Body of pancreas (tissue), 4 donors: ENCODE data around the gene NKIRAS1. TPM values are rescaled to one million over a fixed set of nuclear protein-coding genes. Genes with fewer than 3 reads are reported as not detected.

Source experiments
- ATAC-seq: fragments of 150-250 bp; one replicate; pipeline ENCODE4 v1.9.1; 2016
- DNase-seq, 4 donors: peaks; one replicate each; pipeline ENCODE4 v3.0.0-alpha.2; 2019
- H3K27ac ChIP-seq, 4 donors: fragments of 200-600 bp; sonication (generic); 1 replicate in 3 of 4; 2 replicates in 1 of 4; pipeline versions ENCODE4 v1.5.1 to v1.6.1; 2016 to 2019; ENCODE audit warnings: mild to moderate bottlenecking in 1 of 4, mixed read lengths in 1 of 4, moderate library complexity in 1 of 4
- H3K27me3 ChIP-seq, 2 donors: fragments of 200-600 bp; sonication (generic); one replicate each; pipeline ENCODE4 v1.6.0; 2016; ENCODE audit warnings: mild to moderate bottlenecking in 1 of 2
- H3K36me3 ChIP-seq, 2 donors: fragments of 200-600 bp; sonication (generic); replicated peaks in 1 of 2; 2 replicates each; pipeline ENCODE4 v1.5.1; 2016; ENCODE audit warnings: low read depth in 2 of 2; ENCODE audit not compliant: insufficient read depth in 1 of 2
- H3K4me1 ChIP-seq: fragments of 200-600 bp; sonication (generic); one replicate; pipeline ENCODE4 v1.6.0; 2016
- H3K4me3 ChIP-seq, 2 donors: fragments of 200-600 bp; sonication (generic); 1 replicate in 1 of 2; 2 replicates in 1 of 2; pipeline ENCODE4 v1.5.1; 2016 to 2019
- H3K9me3 ChIP-seq, 3 donors: fragments of 200-600 bp; sonication (generic); 1 replicate in 2 of 3; 2 replicates in 1 of 3; pipeline ENCODE4 v1.5.1; 2016
- POLR2A ChIP-seq, 3 donors: fragments of 450-650 bp; IDR thresholded peaks; one replicate each; pipeline ENCODE4 v1.6.1; 2016; ENCODE audit warnings: antibody characterized with exemption in 3 of 3, mild to moderate bottlenecking in 2 of 3
- WGBS, 2 donors: methylation state at CpG; one replicate each; pipeline ENCODE4 v1.1.5; 2017; 5-methylcytosine and 5-hydroxymethylcytosine counted together
- intact Hi-C: fragments of 100-400 bp; cut with DNase I; formaldehyde crosslinking; loops from one replicate; pipeline ENCODE4 v1.15.1; 2023
- total RNA-seq, 2 donors: library from RNA; depleted of rRNA; stranded (reverse); fragments of >200 nt; gene quantifications; one replicate each; pipeline ENCODE4 v1.1.0, GENCODE V29; 2016
- TF ChIP-seq, protein P1 (sequence below), 7 experiments: fragments of 450-650 bp in 4 of 7; fragments of 200-600 bp in 3 of 7; sonication (generic) in 3 of 7; IDR thresholded peaks; one replicate each; pipeline ENCODE4 v1.5.1; 2016 to 2019; ENCODE audit warnings: antibody characterized with exemption in 7 of 7

NKIRAS1 gene
- total RNA-seq, 2 donors from 2014 or later, result 2.0 to 7.8 TPM

DNA sequence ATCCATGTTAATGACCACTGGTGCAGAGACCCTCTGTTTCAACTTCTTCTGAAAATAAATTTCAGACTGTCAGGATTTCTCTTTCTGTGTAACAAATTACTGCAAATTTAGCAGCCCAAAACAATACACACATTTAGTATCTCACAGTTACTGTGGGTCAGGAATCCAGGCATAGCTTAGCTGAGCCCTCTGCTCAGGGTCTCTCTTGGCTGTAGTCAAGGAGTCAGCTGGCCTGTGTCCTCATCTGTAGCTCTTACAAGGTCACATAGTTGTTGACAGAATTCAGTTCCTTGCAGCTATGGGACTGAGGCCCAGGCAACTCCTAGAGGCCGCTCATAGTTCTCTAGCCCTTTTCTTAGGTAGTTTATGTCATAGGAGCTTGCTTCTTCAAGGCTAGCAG lies 51.9 kb downstream of the NKIRAS1 start:
- H3K27me3 ChIP-seq, result no peaks in the 10 kb centered on the region
- intact Hi-C loops, result no loop called here
- no peaks in the 10 kb centered on the region for H3K9me3 ChIP-seq
- 54 to 60% methylated on average over 1 of the region's 1 CpG for WGBS, 2 donors
- DNase-seq (peak in 3 of 4 donors; percentile 12 to 38 (median 23)), ATAC-seq (peak; percentile 56)
- H3K36me3 ChIP-seq, result no peaks in the 10 kb centered on the region
- H3K4me3 ChIP-seq, result no peak overlapping the region
- H3K27ac ChIP-seq, result no peak overlapping the region
- H3K4me1 ChIP-seq, result peaks cover 29% of the 10 kb centered on the region
- no peak for TF ChIP-seq POLR2A (IDR thresholded peaks at IDR 0.05)
- TF ChIP-seq, protein P1, sequence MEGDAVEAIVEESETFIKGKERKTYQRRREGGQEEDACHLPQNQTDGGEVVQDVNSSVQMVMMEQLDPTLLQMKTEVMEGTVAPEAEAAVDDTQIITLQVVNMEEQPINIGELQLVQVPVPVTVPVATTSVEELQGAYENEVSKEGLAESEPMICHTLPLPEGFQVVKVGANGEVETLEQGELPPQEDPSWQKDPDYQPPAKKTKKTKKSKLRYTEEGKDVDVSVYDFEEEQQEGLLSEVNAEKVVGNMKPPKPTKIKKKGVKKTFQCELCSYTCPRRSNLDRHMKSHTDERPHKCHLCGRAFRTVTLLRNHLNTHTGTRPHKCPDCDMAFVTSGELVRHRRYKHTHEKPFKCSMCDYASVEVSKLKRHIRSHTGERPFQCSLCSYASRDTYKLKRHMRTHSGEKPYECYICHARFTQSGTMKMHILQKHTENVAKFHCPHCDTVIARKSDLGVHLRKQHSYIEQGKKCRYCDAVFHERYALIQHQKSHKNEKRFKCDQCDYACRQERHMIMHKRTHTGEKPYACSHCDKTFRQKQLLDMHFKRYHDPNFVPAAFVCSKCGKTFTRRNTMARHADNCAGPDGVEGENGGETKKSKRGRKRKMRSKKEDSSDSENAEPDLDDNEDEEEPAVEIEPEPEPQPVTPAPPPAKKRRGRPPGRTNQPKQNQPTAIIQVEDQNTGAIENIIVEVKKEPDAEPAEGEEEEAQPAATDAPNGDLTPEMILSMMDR (IDR thresholded peaks at IDR 0.05), result no peak

GRCh38 chr3:23863060-23863459 lies 53.7 kb downstream of the NKIRAS1 start:
- H3K27ac ChIP-seq, result no peak overlapping the region
- no peak overlapping the region for H3K4me3 ChIP-seq
- H3K9me3 ChIP-seq, result no peaks in the 10 kb centered on the region
- DNase-seq (no peak), ATAC-seq (no peak)
- no peaks in the 10 kb centered on the region for H3K27me3 ChIP-seq
- intact Hi-C loops, result no loop called here
- H3K36me3 ChIP-seq, result no peaks in the 10 kb centered on the region
- TF ChIP-seq, protein P1 (IDR thresholded peaks at IDR 0.05), result no peak
- no peak for TF ChIP-seq POLR2A (IDR thresholded peaks at IDR 0.05)
- H3K4me1 ChIP-seq, result peaks cover 39% of the 10 kb centered on the region
- WGBS, 2 donors, result 75 to 88% methylated on average over 1 of the region's 1 CpG

DNA sequence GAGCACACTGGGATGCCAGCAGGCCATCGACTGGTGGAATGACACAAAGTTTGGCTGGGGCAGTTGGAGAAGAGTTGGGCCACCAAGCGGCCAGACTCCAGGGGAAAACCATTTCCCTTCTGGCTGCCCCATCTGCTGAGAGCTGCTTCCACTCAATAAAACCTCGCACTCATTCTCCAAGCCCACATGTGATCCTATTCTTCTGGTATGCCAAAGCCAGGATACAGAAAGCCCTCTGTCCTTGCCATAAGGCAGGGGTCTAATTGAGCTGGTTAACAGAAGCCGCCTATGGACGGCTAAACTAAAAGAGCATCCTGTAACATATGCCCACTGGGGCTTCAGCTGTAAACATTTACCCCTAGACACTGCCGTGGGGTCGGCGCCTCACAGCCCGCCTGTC lies 55.1 kb downstream of the NKIRAS1 start:
- Histone ChIP-seq H3K9me3 (no peaks in the 10 kb centered on the region), H3K27ac (no peak overlapping the region), H3K4me1 (peaks cover 32% of the 10 kb centered on the region), H3K27me3 (no peaks in the 10 kb centered on the region), H3K36me3 (no peaks in the 10 kb centered on the region), H3K4me3 (no peak overlapping the region)
- ATAC-seq (no peak), DNase-seq (no peak)
- TF ChIP-seq, protein P1 (IDR thresholded peaks at IDR 0.05), result no peak
- intact Hi-C loops, result no loop called here
- 96 to 99% methylated on average over 6 to 9 of the region's 9 CpGs for WGBS, 2 donors

DNA sequence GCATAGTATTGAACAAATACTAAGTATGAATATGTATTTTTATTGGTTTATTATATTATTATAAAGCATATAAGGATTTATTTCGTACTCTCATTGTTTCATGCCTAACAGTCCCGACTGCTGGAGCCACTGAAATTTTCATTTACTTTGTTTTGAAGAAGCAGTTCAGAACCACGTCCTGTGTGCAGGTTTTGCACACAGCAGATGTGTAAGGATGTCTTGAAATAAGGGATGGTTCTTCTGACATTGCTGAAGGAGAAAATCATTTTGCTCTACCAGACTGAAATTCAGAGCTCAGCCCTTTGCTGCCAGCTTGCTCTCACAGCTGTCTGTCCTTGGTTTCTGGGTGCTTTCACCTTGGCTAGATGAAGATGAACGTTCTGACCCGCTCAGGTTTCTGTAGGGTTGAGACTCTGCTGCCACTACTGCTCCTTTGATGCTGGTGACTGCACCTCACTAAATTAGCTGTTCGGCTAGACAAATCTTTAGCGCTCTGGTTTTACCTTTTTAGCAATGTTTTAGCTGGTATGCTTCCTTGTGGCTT lies 56.9 kb downstream of the NKIRAS1 start:
- intact Hi-C loops, result no loop called here
- WGBS, 2 donors, result 88 to 91% methylated on average over 7 of the region's 7 CpGs
- ATAC-seq (no peak), DNase-seq (no peak)
- Histone ChIP-seq H3K27ac (no peak overlapping the region), H3K27me3 (no peaks in the 10 kb centered on the region), H3K4me1 (peaks cover 19% of the 10 kb centered on the region), H3K36me3 (no peaks in the 10 kb centered on the region), H3K9me3 (no peaks in the 10 kb centered on the region), H3K4me3 (no peak overlapping the region)
- TF ChIP-seq POLR2A (IDR thresholded peaks at IDR 0.05), result no peak
- TF ChIP-seq, protein P1 (IDR thresholded peaks at IDR 0.05), result no peak

DNA sequence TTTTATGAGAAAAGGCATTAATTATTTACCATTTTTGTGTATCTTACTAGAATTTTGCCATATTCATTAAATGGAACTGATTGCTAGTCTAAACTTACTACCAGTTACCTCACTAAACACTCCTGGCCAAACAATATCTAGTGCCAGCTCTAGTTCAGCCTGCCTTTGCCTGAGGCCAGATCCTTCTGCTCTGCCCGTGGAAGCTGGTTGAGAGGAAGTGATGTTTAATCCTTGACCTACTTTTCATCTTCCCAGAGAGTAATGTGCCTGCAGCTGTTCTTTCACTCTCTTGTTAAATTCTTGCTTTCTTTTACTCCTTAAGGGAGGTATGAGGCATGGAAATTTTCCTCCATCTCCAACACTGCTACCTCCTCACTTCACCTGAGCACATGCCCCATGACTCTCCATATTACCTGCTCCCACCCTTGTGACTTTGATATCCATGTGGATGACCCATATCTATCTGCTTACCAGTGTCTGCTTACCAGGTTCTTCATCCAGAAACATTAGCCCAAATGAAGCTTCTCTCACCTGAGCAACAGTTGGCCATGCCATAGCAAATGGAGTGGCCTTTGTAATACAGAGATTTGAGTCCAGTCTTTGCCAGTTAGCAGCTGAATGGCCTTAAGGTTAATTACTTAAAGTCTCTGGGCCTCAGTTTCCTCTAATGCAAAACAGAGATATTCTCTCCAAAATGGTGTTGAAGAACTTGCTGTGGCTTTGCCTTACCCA lies 57.6 kb downstream of the NKIRAS1 start:
- H3K27ac ChIP-seq, result no peak overlapping the region
- ATAC-seq, result no peak
- WGBS, 2 donors, result 0% methylated on average over 1 of the region's 1 CpG
- DNase-seq, result peak in 3 of 4 donors; percentile 24 to 29 (median 28)
- peaks cover 14% of the 10 kb centered on the region for H3K4me1 ChIP-seq
- no peaks in the 10 kb centered on the region for H3K36me3 ChIP-seq
- no peaks in the 10 kb centered on the region for H3K27me3 ChIP-seq
- H3K4me3 ChIP-seq, result no peak overlapping the region
- H3K9me3 ChIP-seq, result no peaks in the 10 kb centered on the region
- intact Hi-C loops, result no loop called here
- no peak for TF ChIP-seq POLR2A (IDR thresholded peaks at IDR 0.05)
- TF ChIP-seq, protein P1 (IDR thresholded peaks at IDR 0.05), result no peak
